ENCODE data around the gene CRACR2A. TPM values are rescaled to one million over a fixed set of nuclear protein-coding genes. Genes with fewer than 3 reads are reported as not detected.

CRACR2A gene
- total and polyA plus RNA-seq, 2 donors from 2014 or later: 0.22 to 6.1 TPM

DNA sequence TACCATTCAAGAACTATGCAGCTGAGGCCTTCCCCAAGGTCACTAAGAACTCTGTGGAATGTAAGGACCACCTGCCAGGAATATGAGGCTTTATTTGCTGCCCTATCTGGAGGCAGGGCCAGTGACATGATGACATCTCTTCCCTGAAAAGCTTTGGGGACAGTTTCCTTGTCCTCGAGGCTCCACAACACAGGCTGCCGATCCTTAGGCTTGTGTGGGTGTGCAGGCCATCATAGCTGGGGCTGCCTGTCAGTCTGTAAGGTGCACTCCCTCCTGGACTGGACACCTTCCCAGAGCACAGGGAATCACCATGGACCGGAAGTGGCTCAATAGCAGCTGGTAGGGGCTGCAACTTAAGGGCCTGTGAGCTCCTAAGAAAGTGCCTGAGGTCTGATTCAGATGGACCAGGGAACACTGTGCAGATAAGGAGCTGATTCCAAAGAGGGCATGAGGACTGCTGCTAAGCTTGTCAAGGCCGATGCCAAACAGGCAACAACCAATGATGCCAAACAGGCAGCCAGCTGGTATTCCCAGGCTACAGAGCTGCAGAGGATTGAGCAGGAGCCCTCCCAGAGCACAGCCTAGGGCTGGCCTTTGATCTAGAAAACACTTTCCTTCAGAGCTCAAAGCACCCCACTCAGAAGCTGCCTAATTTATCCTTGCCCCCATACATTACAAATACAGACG is 84.3 kb downstream of the CRACR2A start:
- no peaks in the 10 kb centered on the region for H3K4me1 ChIP-seq (ENCODE audit: control insufficient read depth in 2 of 3, insufficient read depth in 2 of 3, low read depth in 1 of 3, low read length in 3 of 3)
- no peak for DNase-seq
- H3K9me3 ChIP-seq (ENCODE audit: control insufficient read depth in 2 of 3, insufficient read depth in 1 of 3, low read length in 3 of 3): no peaks in the 10 kb centered on the region
- TF ChIP-seq CTCF (IDR thresholded peaks at IDR 0.05; ENCODE audit: borderline replicate concordance, extremely low read depth, insufficient read depth): no peak
- no peak overlapping the region for H3K4me3 ChIP-seq (ENCODE audit: low read length in 3 of 3)
- no peak overlapping the region for H3K27ac ChIP-seq (ENCODE audit: low read depth in 2 of 2, low read length in 2 of 2)
- H3K9ac ChIP-seq (ENCODE audit: low read length in 3 of 3): no peak overlapping the region
- peaks cover 0 to 2% (median 0%) of the 10 kb centered on the region in 3 donors for H3K36me3 ChIP-seq (ENCODE audit: control insufficient read depth in 2 of 3, insufficient read depth in 3 of 3, low read length in 3 of 3)
- no peaks in the 10 kb centered on the region for H3K27me3 ChIP-seq (ENCODE audit: control insufficient read depth, insufficient read depth, low read length)
- no peak for FAIRE-seq
- intact Hi-C loops (cut with DNase I): no loop called here

- DNase-seq: no peak
- TF ChIP-seq CTCF (IDR thresholded peaks at IDR 0.05; ENCODE audit: borderline replicate concordance, extremely low read depth, insufficient read depth): no peak
- H3K4me1 ChIP-seq (ENCODE audit: control insufficient read depth in 2 of 3, insufficient read depth in 2 of 3, low read depth in 1 of 3, low read length in 3 of 3): no peaks in the 10 kb centered on the region
- intact Hi-C loops (cut with DNase I): no loop called here
- H3K9ac ChIP-seq (ENCODE audit: low read length in 3 of 3): no peak overlapping the region
- FAIRE-seq: no peak
- no peak overlapping the region for H3K4me3 ChIP-seq (ENCODE audit: low read length in 3 of 3)
- H3K27me3 ChIP-seq (ENCODE audit: control insufficient read depth, insufficient read depth, low read length): no peaks in the 10 kb centered on the region
- H3K27ac ChIP-seq (ENCODE audit: low read depth in 2 of 2, low read length in 2 of 2): no peak overlapping the region
- H3K9me3 ChIP-seq (ENCODE audit: control insufficient read depth in 2 of 3, insufficient read depth in 1 of 3, low read length in 3 of 3): no peaks in the 10 kb centered on the region
- H3K36me3 ChIP-seq (ENCODE audit: control insufficient read depth in 2 of 3, insufficient read depth in 3 of 3, low read length in 3 of 3): peaks cover 0 to 2% (median 0%) of the 10 kb centered on the region in 3 donors
These were observed 85.4 kb downstream of the CRACR2A start for GRCh38 chr12:3667485-3667884.

- DNase-seq (no peak), FAIRE-seq (no peak)
- H3K4me1 ChIP-seq (ENCODE audit: control insufficient read depth in 2 of 3, insufficient read depth in 2 of 3, low read depth in 1 of 3, low read length in 3 of 3): no peaks in the 10 kb centered on the region
- no peak overlapping the region for H3K4me3 ChIP-seq (ENCODE audit: low read length in 3 of 3)
- no peaks in the 10 kb centered on the region for H3K27me3 ChIP-seq (ENCODE audit: control insufficient read depth, insufficient read depth, low read length)
- TF ChIP-seq CTCF (IDR thresholded peaks at IDR 0.05; ENCODE audit: borderline replicate concordance, extremely low read depth, insufficient read depth): no peak
- H3K9ac ChIP-seq (ENCODE audit: low read length in 3 of 3): no peak overlapping the region
- intact Hi-C loops (cut with DNase I): no loop called here
- no peak overlapping the region for H3K27ac ChIP-seq (ENCODE audit: low read depth in 2 of 2, low read length in 2 of 2)
- peaks cover 0 to 2% (median 0%) of the 10 kb centered on the region in 3 donors for H3K36me3 ChIP-seq (ENCODE audit: control insufficient read depth in 2 of 3, insufficient read depth in 3 of 3, low read length in 3 of 3)
- no peaks in the 10 kb centered on the region for H3K9me3 ChIP-seq (ENCODE audit: control insufficient read depth in 2 of 3, insufficient read depth in 1 of 3, low read length in 3 of 3)
These were observed 86.5 kb downstream of the CRACR2A start for GRCh38 chr12:3666441-3666840.

DNA sequence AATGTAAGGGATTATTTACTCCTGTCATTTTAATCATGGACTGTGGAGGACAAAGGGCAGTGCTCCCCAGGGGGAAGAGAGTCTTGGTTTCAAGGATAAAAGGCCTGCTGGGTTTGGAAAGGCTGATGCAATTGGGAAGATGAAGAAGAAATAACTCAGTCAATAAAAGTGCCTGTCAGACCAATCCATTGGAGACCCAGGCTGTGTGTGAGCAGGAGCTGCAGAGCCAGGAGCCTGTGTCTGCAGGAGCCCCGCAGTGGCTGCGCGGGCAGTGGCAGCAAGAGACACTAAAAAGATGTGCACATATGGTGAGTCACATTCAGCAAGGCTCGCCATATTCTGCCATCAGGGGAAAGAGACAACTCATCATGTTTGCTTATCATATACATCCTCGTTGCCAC is 90.4 kb downstream of the CRACR2A start:
- Histone ChIP-seq H3K27ac (ENCODE audit: low read depth in 2 of 2, low read length in 2 of 2) (no peak overlapping the region), H3K4me1 (ENCODE audit: control insufficient read depth in 2 of 3, insufficient read depth in 2 of 3, low read depth in 1 of 3, low read length in 3 of 3) (no peaks in the 10 kb centered on the region), H3K4me3 (ENCODE audit: low read length in 3 of 3) (no peak overlapping the region), H3K27me3 (ENCODE audit: control insufficient read depth, insufficient read depth, low read length) (no peaks in the 10 kb centered on the region), H3K9me3 (ENCODE audit: control insufficient read depth in 2 of 3, insufficient read depth in 1 of 3, low read length in 3 of 3) (no peaks in the 10 kb centered on the region), H3K9ac (ENCODE audit: low read length in 3 of 3) (no peak overlapping the region), H3K36me3 (ENCODE audit: control insufficient read depth in 2 of 3, insufficient read depth in 3 of 3, low read length in 3 of 3) (no peaks in the 10 kb centered on the region)
- FAIRE-seq (no peak), DNase-seq (no peak)
- TF ChIP-seq CTCF (IDR thresholded peaks at IDR 0.05; ENCODE audit: borderline replicate concordance, extremely low read depth, insufficient read depth): no peak
- intact Hi-C loops (cut with DNase I): no loop called here
